Right ventricle myocardium inferior (tissue), 1 donor: Measurements from ENCODE around the gene RYR2. TPM values are rescaled to one million over a fixed set of nuclear protein-coding genes. Genes with fewer than 3 reads are reported as not detected.
"Not testable (repeated sequence)": the region's sequence is repeated elsewhere in the genome, so short reads cannot be mapped to it uniquely, and the experiment has no call there.

Experiments used
- ATAC-seq: fragments of 200-7000 bp; cut with Tn5 transposase; one replicate; pipeline ENCODE4 v1.9.1; 2020; ENCODE audit warnings: mild to moderate bottlenecking, moderate library complexity
- DNase-seq: peaks from one replicate; pipeline ENCODE4 v3.0.0; 2021; ENCODE audit errors: missing footprints
- intact Hi-C: fragments of 100-400 bp; cut with DNase I; formaldehyde crosslinking; loops from one replicate; pipeline ENCODE4 v1.11.0; 2022
- total RNA-seq: library from RNA; stranded (reverse); fragmentation: NEBNext Ultra II Directional; extraction: Animal tissue kit (Norgen Biotek cat#: 25700); gene quantifications from one replicate; pipeline ENCODE4 v1.2.1, GENCODE V29; 2021
- donor health status: DM: no; HTN: yes; CAD: no; lungs with severe emphysema.

RYR2 gene
- total RNA-seq, 1 donor from 2014 or later: 694 TPM

GRCh38 chr1:237553078-237553477 is 511.1 kb downstream of the RYR2 start:
- no peak for ATAC-seq
- intact Hi-C loops: no loop called here
- DNase-seq: no peak

GRCh38 chr1:237556911-237557310 is 514.9 kb downstream of the RYR2 start:
- intact Hi-C loops: no loop called here
- peak; percentile 63 for ATAC-seq
- no peak for DNase-seq

GRCh38 chr1:237562242-237562823 is 520.3 kb downstream of the RYR2 start:
- no peak for ATAC-seq
- DNase-seq: no peak
- intact Hi-C loops: no loop called here

- intact Hi-C loops: no loop called here
- ATAC-seq (peak; percentile 8), DNase-seq (no peak)
Observed at GRCh38 chr1:237565236-237565635, 523.3 kb downstream of the RYR2 start.

- intact Hi-C loops: no loop called here
- DNase-seq (no peak), ATAC-seq (no peak)
Observed at GRCh38 chr1:237566581-237566980, 524.6 kb downstream of the RYR2 start.

GRCh38 chr1:237568955-237569354 is 527.0 kb downstream of the RYR2 start:
- intact Hi-C loops: no loop called here
- DNase-seq (no peak), ATAC-seq (no peak)

- ATAC-seq (no peak), DNase-seq (no peak)
- intact Hi-C loops: no loop called here
Observed at GRCh38 chr1:237570530-237570929, 528.5 kb downstream of the RYR2 start.

GRCh38 chr1:237574536-237574935 is 532.6 kb downstream of the RYR2 start:
- ATAC-seq (no peak), DNase-seq (no peak)
- intact Hi-C loops: no loop called here

GRCh38 chr1:237578540-237578939 is 536.6 kb downstream of the RYR2 start:
- ATAC-seq (no peak), DNase-seq (no peak)
- intact Hi-C loops: no loop called here

GRCh38 chr1:237580726-237581125 is 538.7 kb downstream of the RYR2 start:
- intact Hi-C loops: no loop called here
- ATAC-seq (peak; percentile 19), DNase-seq (no peak)

- intact Hi-C loops: no loop called here
- ATAC-seq (no peak), DNase-seq (no peak)
Observed at GRCh38 chr1:237583270-237583669, 541.3 kb downstream of the RYR2 start.

- no peak for ATAC-seq
- no peak for DNase-seq
- intact Hi-C loops: no loop called here
Observed at GRCh38 chr1:237583756-237584155, 541.8 kb downstream of the RYR2 start.

- ATAC-seq (no peak), DNase-seq (no peak)
- intact Hi-C loops: no loop called here
Observed at GRCh38 chr1:237590386-237590785, 548.4 kb downstream of the RYR2 start.

- no peak for ATAC-seq
- DNase-seq: no peak
- intact Hi-C loops: no loop called here
Observed at GRCh38 chr1:237591353-237591752, 549.4 kb downstream of the RYR2 start.

GRCh38 chr1:237603036-237603568 is 561.1 kb downstream of the RYR2 start:
- intact Hi-C loops: not testable (repeated sequence)
- ATAC-seq: peak; percentile 28

GRCh38 chr1:237608433-237608832 is 566.4 kb downstream of the RYR2 start:
- ATAC-seq (peak; percentile 17), DNase-seq (no peak)
- intact Hi-C loops: no loop called here

More at GRCh38 chr1:237603036-237603568, 561.1 kb downstream of the RYR2 start:
- DNase-seq: not testable (repeated sequence)

GRCh38 chr1:237610157-237610556 is 568.2 kb downstream of the RYR2 start:
- ATAC-seq (peak; percentile 29), DNase-seq (no peak)
- intact Hi-C loops: no loop called here

- intact Hi-C loops: no loop called here
- ATAC-seq: peak; percentile 30
- no peak for DNase-seq
Observed at GRCh38 chr1:237613984-237614383, 572.0 kb downstream of the RYR2 start.

GRCh38 chr1:237619553-237619952 is 577.6 kb downstream of the RYR2 start:
- DNase-seq (no peak), ATAC-seq (no peak)
- intact Hi-C loops: no loop called here

GRCh38 chr1:237634922-237635321 is 592.9 kb downstream of the RYR2 start:
- no peak for DNase-seq
- intact Hi-C loops: no loop called here

GRCh38 chr1:237638555-237638954 is 596.6 kb downstream of the RYR2 start:
- DNase-seq: no peak
- intact Hi-C loops: no loop called here
- ATAC-seq: no peak

More at GRCh38 chr1:237634922-237635321, 592.9 kb downstream of the RYR2 start:
- ATAC-seq: no peak
